ENCODE results near the gene ATXN7L1.

DNA sequence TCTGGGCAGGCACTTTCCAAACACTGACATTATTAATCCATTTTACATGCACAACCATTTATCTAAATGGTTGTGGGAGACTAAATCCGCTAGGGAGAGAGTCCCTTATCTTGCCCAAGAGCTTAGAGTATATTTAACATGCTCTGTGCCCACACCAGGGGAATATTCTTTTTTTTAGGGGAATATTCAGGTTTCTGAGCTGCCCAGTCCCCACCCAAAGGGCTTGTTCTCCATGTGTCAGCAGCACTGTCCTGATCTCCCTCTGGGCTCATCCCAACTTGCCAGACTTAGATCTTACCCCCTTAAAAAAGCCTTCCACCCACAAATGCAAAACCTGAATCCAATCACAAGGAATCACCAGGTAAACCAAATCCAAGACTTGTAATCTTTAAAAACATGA is 132.1 kb downstream of the ATXN7L1 start:
- TF ChIP-seq GATA2 (IDR thresholded peaks at IDR 0.05; ENCODE audit: low read depth, low read length), result no peak
- TF ChIP-seq GATA3 (IDR thresholded peaks at IDR 0.05; ENCODE audit: low read depth, low read length), result no peak

All from SH-SY5Y (cell line).